Psoas muscle (tissue), 8 donors: ENCODE measurements around the gene LAMC1. TPM values are rescaled to one million over a fixed set of nuclear protein-coding genes. Genes with fewer than 3 reads are reported as not detected.

Experiments used
- ATAC-seq, 4 donors: fragments of 200-7000 bp; cut with Tn5 transposase; one replicate each; pipeline ENCODE4 v1.9.1; 2020; ENCODE audit warnings: moderate library complexity in 3 of 4, mild to moderate bottlenecking in 2 of 4
- DNase-seq, 2 donors: peaks; one replicate each; pipeline ENCODE4 v3.0.0-alpha.2; 2020
- H3K27ac ChIP-seq: fragments of 200-600 bp; one replicate; pipeline ENCODE4 v1.8.0; 2022
- H3K27me3 ChIP-seq, 3 donors: fragments of 200-600 bp in 1 of 3; one replicate each; pipeline versions ENCODE4 v1.6.1 to v1.8.0; 2013 to 2022; ENCODE audit warnings: low read length in 2 of 3, mild to moderate bottlenecking in 2 of 3, moderate library complexity in 1 of 3; ENCODE audit not compliant: insufficient read depth in 3 of 3
- H3K36me3 ChIP-seq, 2 donors: fragments of 200-600 bp in 1 of 2; one replicate each; pipeline versions ENCODE4 v1.6.1 to v1.8.0; 2013 to 2022; ENCODE audit warnings: low read depth in 1 of 2, mild to moderate bottlenecking in 1 of 2, moderate library complexity in 1 of 2; ENCODE audit not compliant: insufficient read depth in 1 of 2
- H3K4me1 ChIP-seq: fragments of 200-600 bp; one replicate; pipeline ENCODE4 v1.8.0; 2022
- H3K4me3 ChIP-seq: fragments of 200-600 bp; one replicate; pipeline ENCODE4 v1.8.0; 2022; ENCODE audit warnings: mild to moderate bottlenecking
- H3K9me3 ChIP-seq: fragments of 200-600 bp; one replicate; pipeline ENCODE4 v1.8.0; 2022
- CTCF ChIP-seq: fragments of 200-600 bp; IDR thresholded peaks from one replicate; pipeline ENCODE4 v1.8.0; 2022; ENCODE audit warnings: antibody characterized with exemption
- WGBS, 3 donors: extraction: QIAGEN DNeasy Blood & Tissue Kit; methylation state at CpG; one replicate each; pipeline versions ENCODE4 v1.1.6 to v1.1.7; 2013; 5-methylcytosine and 5-hydroxymethylcytosine counted together
- intact Hi-C, 2 donors: fragments of 100-400 bp; cut with DNase I; formaldehyde crosslinking; loops; one replicate each; pipeline versions ENCODE4 v1.11.0 to v1.14.2; 2022
- polyA plus RNA-seq, 3 donors: library from polyadenylated mRNA; stranded (reverse); fragments of 200-250 nt; gene quantifications; one replicate each; pipeline ENCODE4 v1.2.3, GENCODE V29; 2013
- total RNA-seq, 4 donors: library from RNA; stranded (reverse); fragmentation: NEBNext Ultra II Directional in 2 of 4; extraction: Animal tissue kit (Norgen Biotek cat#: 25700) in 2 of 4; gene quantifications; one replicate each; pipeline versions ENCODE4 v1.2.1 to v1.2.4, GENCODE V29; 2021 to 2023
- donor health status: healthy with polysubstance abuse.
- donor health status: DM: no; HTN: no; CAD: no; lungs with moderate emphysema.
- donor health status: Bipolar disorder and iron deficiency.
- donor health status: healthy.
- donor health status: DM: yes; HTN: yes; CAD: no.
- donor health status: DM: no; HTN: no; CAD: no.
- donor health status: DM: no; HTN: no; CAD: no.
- donor health status: DM: yes; HTN: yes; CAD: no.

LAMC1 gene
- total and polyA plus RNA-seq, 7 donors, result 28.0 to 94.4 (median 71.4) TPM

GRCh38 chr1:183093066-183093668 is 69.9 kb downstream of the LAMC1 start:
- Histone ChIP-seq H3K27me3 (no peaks in the 10 kb centered on the region), H3K4me1 (peaks cover 66% of the 10 kb centered on the region), H3K27ac (no peak overlapping the region), H3K36me3 (no peaks in the 10 kb centered on the region), H3K4me3 (no peak overlapping the region), H3K9me3 (no peaks in the 10 kb centered on the region)
- intact Hi-C loops, result no loop called here
- DNase-seq, result no peak
- no peak for TF ChIP-seq CTCF
- ATAC-seq, result no peak
- WGBS, 3 donors, result 78 to 96% (median 95%) methylated on average over 3 of the region's 3 CpGs

DNA sequence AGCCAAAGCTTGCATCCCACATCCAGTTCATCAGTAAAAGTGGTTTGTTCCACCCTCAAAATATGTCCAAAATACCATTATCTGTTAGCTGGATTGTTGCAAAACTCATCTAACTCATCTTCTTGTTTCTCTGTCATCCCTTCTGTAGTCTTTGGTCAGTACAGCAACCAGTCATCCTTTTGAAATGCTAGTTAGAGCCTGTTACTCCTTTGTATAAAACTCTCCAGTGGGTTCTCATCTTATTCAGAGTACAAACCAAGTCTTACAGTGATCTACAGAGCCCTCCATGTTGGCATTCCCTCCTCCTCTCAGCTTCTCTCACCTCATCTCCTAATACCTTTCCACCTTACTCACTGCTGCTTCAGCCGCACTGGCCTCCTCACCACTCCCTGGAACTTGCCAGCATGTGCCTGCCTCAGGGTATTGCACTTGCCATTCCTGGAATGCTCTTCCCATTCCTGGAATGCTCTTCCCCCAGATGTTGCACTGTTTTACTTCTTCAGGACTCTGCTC is 70.6 kb downstream of the LAMC1 start:
- 65 to 68% (median 65%) methylated on average over 1 of the region's 1 CpG for WGBS, 3 donors
- peak in 3 of 4 donors; percentile 18 to 67 (median 46) for ATAC-seq

DNA sequence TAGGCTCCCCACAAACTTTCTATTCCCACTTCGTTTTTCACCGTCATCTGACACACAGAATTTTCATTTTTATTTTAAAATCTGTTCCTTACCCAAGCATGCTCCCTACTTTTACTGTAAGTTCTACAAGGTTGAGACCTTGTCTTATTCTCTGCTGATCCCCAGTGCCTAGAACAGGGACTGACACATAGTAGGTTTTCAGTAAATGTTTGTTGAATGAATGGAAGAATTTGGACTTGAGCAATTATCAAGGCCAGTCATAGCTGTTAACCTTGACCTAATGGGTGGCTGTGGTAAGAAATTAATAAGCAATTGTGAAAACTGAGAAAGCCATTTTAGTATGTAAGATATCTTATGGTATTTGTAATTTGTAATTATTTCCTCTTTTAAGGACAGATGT is 71.1 kb downstream of the LAMC1 start:
- intact Hi-C loops, result no loop called here
- H3K27ac ChIP-seq, result no peak overlapping the region
- no peak for ATAC-seq

More for the DNA sequence above, 70.6 kb downstream of the LAMC1 start:
- intact Hi-C loops, result no loop called here
- TF ChIP-seq CTCF, result no peak
- DNase-seq, result no peak
- Histone ChIP-seq H3K27ac (no peak overlapping the region), H3K4me1 (peaks cover 68% of the 10 kb centered on the region), H3K4me3 (no peak overlapping the region), H3K36me3 (no peaks in the 10 kb centered on the region), H3K27me3 (no peaks in the 10 kb centered on the region), H3K9me3 (no peaks in the 10 kb centered on the region)

GRCh38 chr1:183096351-183096750 is 73.1 kb downstream of the LAMC1 start:
- DNase-seq, result no peak
- no peak for TF ChIP-seq CTCF
- intact Hi-C loops, result loop anchor here in 1 of 2 donors (5.0 kb wide), 1 partner anchor 34 kb away; no protein-coding TSS in a partner anchor
- Histone ChIP-seq H3K27ac (peak overlapping the region; percentile 32), H3K4me1 (peaks cover 47% of the 10 kb centered on the region), H3K4me3 (no peak overlapping the region), H3K27me3 (no peaks in the 10 kb centered on the region), H3K9me3 (no peaks in the 10 kb centered on the region), H3K36me3 (no peaks in the 10 kb centered on the region)
- 69 to 84% (median 80%) methylated on average over 2 of the region's 2 CpGs for WGBS, 3 donors
- ATAC-seq, result no peak

More for the DNA sequence above, 71.1 kb downstream of the LAMC1 start:
- H3K4me3 ChIP-seq, result no peak overlapping the region
- no peaks in the 10 kb centered on the region for H3K27me3 ChIP-seq
- no peaks in the 10 kb centered on the region for H3K36me3 ChIP-seq
- WGBS, 3 donors, result 41 to 69% (median 48%) methylated on average over 2 of the region's 2 CpGs
- DNase-seq, result no peak
- no peak for TF ChIP-seq CTCF
- no peaks in the 10 kb centered on the region for H3K9me3 ChIP-seq
- peaks cover 66% of the 10 kb centered on the region for H3K4me1 ChIP-seq

GRCh38 chr1:183096894-183097293 is 73.7 kb downstream of the LAMC1 start:
- intact Hi-C loops, result loop anchor here in 1 of 2 donors (5.0 kb wide), 1 partner anchor 35 kb away; no protein-coding TSS in a partner anchor
- Histone ChIP-seq H3K27me3 (no peaks in the 10 kb centered on the region), H3K27ac (peak overlapping the region; percentile 32), H3K4me1 (peaks cover 49% of the 10 kb centered on the region), H3K4me3 (no peak overlapping the region), H3K9me3 (no peaks in the 10 kb centered on the region), H3K36me3 (no peaks in the 10 kb centered on the region)
- TF ChIP-seq CTCF, result no peak
- 34 to 38% (median 36%) methylated on average over 3 of the region's 3 CpGs for WGBS, 3 donors
- DNase-seq, result no peak
- ATAC-seq, result peak in 3 of 4 donors; percentile 21 to 36 (median 35)
